Astrocyte of the cerebellum (primary cell): ENCODE measurements around the gene CRISPLD2.
"Not testable (repeated sequence)": the region's sequence is repeated elsewhere in the genome, so short reads cannot be mapped to it uniquely, and the experiment has no call there.

Experiments used
- DNase-seq: peaks from one replicate; pipeline ENCODE4 v3.0.0-alpha.2; 2011; ENCODE audit warnings: low read depth
- H3K4me3 ChIP-seq: 2 replicates; pipeline ENCODE4 v1.5.1; 2011; ENCODE audit warnings: mild to moderate bottlenecking, low read depth, low read length, moderate library complexity
- CTCF ChIP-seq: IDR thresholded peaks from 2 replicates; pipeline ENCODE4 v1.5.1; 2012; ENCODE audit warnings: low read length, low read depth, moderate library complexity, mild to moderate bottlenecking; ENCODE audit errors: missing control alignments
- in situ Hi-C: cut with HindIII; loops from 2 replicates; pipeline ENCODE4 v1.10.0; 2017; ENCODE audit warnings: low sequenced_read_pairs

The CRISPLD2 gene

GRCh38 chr16:84931506-84931905, 111.7 kb downstream of the CRISPLD2 start:
- peak; percentile 3 for DNase-seq
- TF ChIP-seq CTCF = no peak
- in situ Hi-C loops = no loop called here
- no peak overlapping the region for H3K4me3 ChIP-seq

GRCh38 chr16:84932681-84933080, 112.9 kb downstream of the CRISPLD2 start:
- no peak overlapping the region for H3K4me3 ChIP-seq
- in situ Hi-C loops = no loop called here
- TF ChIP-seq CTCF = no peak
- DNase-seq = no peak

GRCh38 chr16:84933774-84934631, 114.2 kb downstream of the CRISPLD2 start:
- DNase-seq = no peak
- in situ Hi-C loops = no loop called here
- no peak overlapping the region for H3K4me3 ChIP-seq
- TF ChIP-seq CTCF = no peak

GRCh38 chr16:84937196-84938005, 117.6 kb downstream of the CRISPLD2 start:
- DNase-seq = no peak
- no peak for TF ChIP-seq CTCF
- in situ Hi-C loops = no loop called here
- H3K4me3 ChIP-seq = no peak overlapping the region

GRCh38 chr16:84938616-84939015, 118.8 kb downstream of the CRISPLD2 start:
- DNase-seq, H3K4me3 ChIP-seq, in situ Hi-C loops: not testable (repeated sequence)

GRCh38 chr16:84940670-84941551, 121.1 kb downstream of the CRISPLD2 start:
- no peak for DNase-seq
- TF ChIP-seq CTCF = no peak
- in situ Hi-C loops = loop anchor here (5.0 to 10.0 kb wide), 4 partner anchors 36 to 196 kb away; no protein-coding TSS in a partner anchor
- no peak overlapping the region for H3K4me3 ChIP-seq
